Upper lobe of left lung (tissue), 6 donors: ENCODE measurements around the gene SPOCK3. TPM values are rescaled to one million over a fixed set of nuclear protein-coding genes. Genes with fewer than 3 reads are reported as not detected.
"Not testable (repeated sequence)": the region's sequence is repeated elsewhere in the genome, so short reads cannot be mapped to it uniquely, and the experiment has no call there.

Source experiments
- ATAC-seq, 2 donors: fragments of 200-7000 bp; cut with Tn5 transposase; one replicate each; pipeline ENCODE4 v1.9.1; 2022; ENCODE audit warnings: mild to moderate bottlenecking in 2 of 2, moderate library complexity in 2 of 2; ENCODE audit not compliant: low FRiP score in 2 of 2
- DNase-seq, 2 donors: peaks; one replicate each; pipeline ENCODE4 v3.0.0-alpha.2; 2019 to 2020
- H3K27ac ChIP-seq, 4 donors: fragments of 200-600 bp; sonication (generic); one replicate each; pipeline ENCODE4 v1.5.1; 2016 to 2019
- H3K27me3 ChIP-seq, 4 donors: fragments of 200-600 bp; sonication (generic); one replicate each; pipeline ENCODE4 v1.5.1; 2017 to 2019
- H3K36me3 ChIP-seq, 4 donors: fragments of 200-600 bp; sonication (generic); one replicate each; pipeline ENCODE4 v1.5.1; 2016 to 2019
- H3K4me1 ChIP-seq, 4 donors: fragments of 200-600 bp; sonication (generic); one replicate each; pipeline ENCODE4 v1.5.1; 2018 to 2019
- H3K4me3 ChIP-seq, 4 donors: fragments of 200-600 bp; sonication (generic); one replicate each; pipeline ENCODE4 v1.5.1; 2017 to 2019; ENCODE audit warnings: mild to moderate bottlenecking in 2 of 4, moderate library complexity in 1 of 4
- H3K9me3 ChIP-seq, 4 donors: fragments of 200-600 bp; sonication (generic); one replicate each; pipeline ENCODE4 v1.5.1; 2018 to 2019
- CTCF ChIP-seq, 6 experiments: fragments of 450-650 bp in 4 of 6; fragments of 200-600 bp in 2 of 6; sonication (generic) in 2 of 6; IDR thresholded peaks; one replicate each; pipeline ENCODE4 v1.5.1; 2016 to 2019; ENCODE audit warnings: antibody characterized with exemption in 6 of 6
- EP300 ChIP-seq, 4 donors: sonication (generic); formaldehyde crosslinking; IDR thresholded peaks; one replicate each; pipeline ENCODE4 v1.5.1; 2017; ENCODE audit warnings: antibody characterized with exemption in 4 of 4, control low read depth in 2 of 4
- POLR2A ChIP-seq, 4 donors: fragments of 450-650 bp; IDR thresholded peaks; one replicate each; pipeline ENCODE4 v1.5.1; 2016 to 2017; ENCODE audit warnings: antibody characterized with exemption in 4 of 4, mild to moderate bottlenecking in 2 of 4
- POLR2AphosphoS5 ChIP-seq, 2 donors: sonication (generic); formaldehyde crosslinking; IDR thresholded peaks; one replicate each; pipeline ENCODE4 v1.5.1; 2017; ENCODE audit warnings: antibody characterized with exemption in 2 of 2
- WGBS, 2 donors: methylation state at CpG; one replicate each; pipeline ENCODE4 v1.1.5; 2017 to 2018; 5-methylcytosine and 5-hydroxymethylcytosine counted together
- total RNA-seq, 6 donors: library from RNA; depleted of rRNA in 4 of 6; stranded (reverse); fragments of >200 nt in 4 of 6; gene quantifications; one replicate each; pipeline versions ENCODE4 v1.1.0 to v1.2.1, GENCODE V29; 2016 to 2021
- donor health status: DM: no; HTN: no; CAD: no; lungs with moderate emphysema.
- donor health status: DM: no; HTN: yes; CAD: no; lungs with severe emphysema.

The SPOCK3 gene
- total RNA-seq, 6 donors from 2014 or later, result 0.15 to 5.2 (median 0.22) TPM; not detected in 2

- 88 to 96% methylated on average over 1 of the region's 1 CpG for WGBS, 2 donors
- ATAC-seq (no peak), DNase-seq (no peak)
- no peaks in the 10 kb centered on the region for H3K36me3 ChIP-seq
- H3K9me3 ChIP-seq, result no peaks in the 10 kb centered on the region
- TF ChIP-seq CTCF (IDR thresholded peaks at IDR 0.05) (no peak), EP300 (IDR thresholded peaks at IDR 0.05) (no peak), POLR2A (IDR thresholded peaks at IDR 0.05) (no peak)
- H3K27ac ChIP-seq, result no peak overlapping the region
- no peaks in the 10 kb centered on the region for H3K27me3 ChIP-seq
- H3K4me1 ChIP-seq, result no peaks in the 10 kb centered on the region
- no peak overlapping the region for H3K4me3 ChIP-seq
These were observed 509.9 kb downstream of the SPOCK3 start for GRCh38 chr4:166724369-166724768.

GRCh38 chr4:166723532-166724140 lies 510.7 kb downstream of the SPOCK3 start:
- TF ChIP-seq CTCF (IDR thresholded peaks at IDR 0.05) (no peak), POLR2AphosphoS5 (IDR thresholded peaks at IDR 0.05) (no peak), POLR2A (IDR thresholded peaks at IDR 0.05) (no peak), EP300 (IDR thresholded peaks at IDR 0.05) (no peak)
- WGBS, 2 donors, result 86 to 88% methylated on average over 5 of the region's 5 CpGs
- H3K4me3 ChIP-seq, result no peak overlapping the region
- ATAC-seq (no peak), DNase-seq (no peak)
- no peaks in the 10 kb centered on the region for H3K9me3 ChIP-seq
- no peaks in the 10 kb centered on the region for H3K27me3 ChIP-seq
- no peaks in the 10 kb centered on the region for H3K36me3 ChIP-seq
- no peak overlapping the region for H3K27ac ChIP-seq
- no peaks in the 10 kb centered on the region for H3K4me1 ChIP-seq

- DNase-seq, ATAC-seq, H3K4me3 ChIP-seq, H3K4me1 ChIP-seq, H3K27me3 ChIP-seq, H3K9me3 ChIP-seq, H3K36me3 ChIP-seq, H3K27ac ChIP-seq: not testable (repeated sequence)
- 65 to 92% methylated on average over 12 of the region's 12 CpGs for WGBS, 2 donors
These were observed 518.3 kb downstream of the SPOCK3 start for GRCh38 chr4:166715748-166716713.

- no peak for ATAC-seq
- H3K27me3 ChIP-seq, result no peaks in the 10 kb centered on the region
- no peak overlapping the region for H3K27ac ChIP-seq
- H3K36me3 ChIP-seq, result no peaks in the 10 kb centered on the region
- no peak for DNase-seq
- H3K4me1 ChIP-seq, result no peaks in the 10 kb centered on the region
- TF ChIP-seq POLR2A (IDR thresholded peaks at IDR 0.05) (no peak), POLR2AphosphoS5 (IDR thresholded peaks at IDR 0.05) (no peak)
- 83 to 88% methylated on average over 4 of the region's 4 CpGs for WGBS, 2 donors
- no peak overlapping the region for H3K4me3 ChIP-seq
- H3K9me3 ChIP-seq, result peaks cover 0 to 8% (median 0%) of the 10 kb centered on the region in 4 donors
These were observed 533.7 kb downstream of the SPOCK3 start for GRCh38 chr4:166700592-166700991.

GRCh38 chr4:166688835-166689234 lies 545.5 kb downstream of the SPOCK3 start:
- no peak overlapping the region for H3K4me3 ChIP-seq
- H3K36me3 ChIP-seq, result no peaks in the 10 kb centered on the region
- no peaks in the 10 kb centered on the region for H3K4me1 ChIP-seq
- DNase-seq (no peak), ATAC-seq (no peak)
- H3K27ac ChIP-seq, result no peak overlapping the region
- H3K27me3 ChIP-seq, result no peaks in the 10 kb centered on the region
- TF ChIP-seq POLR2AphosphoS5 (IDR thresholded peaks at IDR 0.05), result no peak
- no peak for TF ChIP-seq EP300 (IDR thresholded peaks at IDR 0.05)
- no peak for TF ChIP-seq CTCF (IDR thresholded peaks at IDR 0.05)
- no peak for TF ChIP-seq POLR2A (IDR thresholded peaks at IDR 0.05)
- WGBS, 2 donors, result 63% methylated on average over 2 of the region's 2 CpGs
- H3K9me3 ChIP-seq, result no peaks in the 10 kb centered on the region
